ENCODE results near the gene CSNK1A1.
A peak's percentile ranks its signal among the peaks of the same experiment; 100 is the strongest.
"Not testable (repeated sequence)": the region's sequence is repeated elsewhere in the genome, so short reads cannot be mapped to it uniquely, and the experiment has no call there.

Gene CSNK1A1

DNA sequence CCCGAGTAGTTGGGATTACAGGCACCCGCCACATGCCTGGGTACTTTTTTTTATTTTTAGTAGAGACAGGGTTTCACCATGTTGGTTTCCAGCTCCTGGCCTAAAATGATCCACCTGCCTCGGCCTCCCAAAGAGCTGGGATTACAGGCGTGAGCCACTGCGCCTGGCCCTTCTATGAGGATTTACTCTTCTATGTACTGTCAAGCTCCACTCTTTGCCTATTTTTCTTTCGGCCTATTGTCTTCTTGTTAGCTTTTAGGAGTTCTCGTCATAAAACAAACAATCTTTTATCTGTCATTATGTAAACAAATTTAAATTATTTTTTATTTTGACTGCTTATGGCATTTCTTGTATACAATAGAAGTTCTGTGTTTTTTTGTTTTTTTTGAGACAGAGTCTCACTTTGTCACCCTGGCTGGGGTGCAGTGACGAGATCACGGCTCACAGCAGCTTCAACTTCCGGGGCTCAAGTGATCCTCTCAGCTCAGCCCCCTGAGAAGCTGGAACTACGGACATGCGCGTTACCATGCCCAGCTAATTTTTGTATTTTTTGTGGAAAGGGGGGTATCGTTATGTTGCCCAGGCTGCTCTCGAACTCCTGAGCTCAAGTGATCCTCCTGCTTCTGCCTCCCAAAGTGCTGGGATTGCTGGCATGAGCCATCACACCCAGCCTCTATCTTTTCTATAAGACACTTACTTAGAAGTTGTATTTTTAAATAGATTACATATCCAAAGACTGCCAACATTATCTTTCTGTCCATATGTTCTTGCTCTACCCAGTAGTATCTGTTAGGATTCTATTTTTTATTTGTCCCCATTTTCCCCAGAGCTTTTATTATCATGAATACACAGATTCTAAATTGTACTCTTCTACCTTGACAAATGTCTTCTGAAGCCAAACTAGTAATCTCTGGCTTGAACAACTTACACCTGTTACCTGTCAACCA is 29.2 kb downstream of the CSNK1A1 start:
- no peak overlapping the region for H3K4me3 ChIP-seq (ENCODE audit: control insufficient read depth, low read depth, low read length)
- TF ChIP-seq, protein P1, sequence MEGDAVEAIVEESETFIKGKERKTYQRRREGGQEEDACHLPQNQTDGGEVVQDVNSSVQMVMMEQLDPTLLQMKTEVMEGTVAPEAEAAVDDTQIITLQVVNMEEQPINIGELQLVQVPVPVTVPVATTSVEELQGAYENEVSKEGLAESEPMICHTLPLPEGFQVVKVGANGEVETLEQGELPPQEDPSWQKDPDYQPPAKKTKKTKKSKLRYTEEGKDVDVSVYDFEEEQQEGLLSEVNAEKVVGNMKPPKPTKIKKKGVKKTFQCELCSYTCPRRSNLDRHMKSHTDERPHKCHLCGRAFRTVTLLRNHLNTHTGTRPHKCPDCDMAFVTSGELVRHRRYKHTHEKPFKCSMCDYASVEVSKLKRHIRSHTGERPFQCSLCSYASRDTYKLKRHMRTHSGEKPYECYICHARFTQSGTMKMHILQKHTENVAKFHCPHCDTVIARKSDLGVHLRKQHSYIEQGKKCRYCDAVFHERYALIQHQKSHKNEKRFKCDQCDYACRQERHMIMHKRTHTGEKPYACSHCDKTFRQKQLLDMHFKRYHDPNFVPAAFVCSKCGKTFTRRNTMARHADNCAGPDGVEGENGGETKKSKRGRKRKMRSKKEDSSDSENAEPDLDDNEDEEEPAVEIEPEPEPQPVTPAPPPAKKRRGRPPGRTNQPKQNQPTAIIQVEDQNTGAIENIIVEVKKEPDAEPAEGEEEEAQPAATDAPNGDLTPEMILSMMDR (conservative IDR thresholded peaks at IDR 0.05; ENCODE audit: control insufficient read depth, insufficient read depth, low read depth, low read length): no peak
- DNase-seq (ENCODE audit: low read depth): no peak

DNA sequence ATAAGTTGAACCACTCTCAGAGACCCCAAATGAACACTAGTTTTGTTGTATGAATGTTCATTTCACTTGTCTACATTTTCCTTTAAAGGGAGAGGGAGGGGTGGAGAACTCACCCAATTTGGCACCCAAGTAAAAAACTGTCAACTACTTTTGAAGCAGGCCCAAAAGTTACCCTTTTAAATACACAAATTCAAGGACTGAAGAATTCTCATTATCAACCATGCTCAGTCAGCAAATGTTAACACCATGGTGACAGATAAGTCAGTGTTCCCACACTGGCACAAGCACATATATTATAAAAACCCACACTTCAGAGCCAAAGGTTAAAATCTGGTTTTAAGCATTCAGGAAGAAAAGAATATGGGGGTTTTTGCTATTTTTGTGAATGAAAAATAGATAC is 31.6 kb downstream of the CSNK1A1 start:
- TF ChIP-seq, protein P1 (conservative IDR thresholded peaks at IDR 0.05; ENCODE audit: control insufficient read depth, insufficient read depth, low read depth, low read length): no peak
- H3K4me3 ChIP-seq (ENCODE audit: control insufficient read depth, low read depth, low read length): no peak overlapping the region
- DNase-seq (ENCODE audit: low read depth): no peak

DNA sequence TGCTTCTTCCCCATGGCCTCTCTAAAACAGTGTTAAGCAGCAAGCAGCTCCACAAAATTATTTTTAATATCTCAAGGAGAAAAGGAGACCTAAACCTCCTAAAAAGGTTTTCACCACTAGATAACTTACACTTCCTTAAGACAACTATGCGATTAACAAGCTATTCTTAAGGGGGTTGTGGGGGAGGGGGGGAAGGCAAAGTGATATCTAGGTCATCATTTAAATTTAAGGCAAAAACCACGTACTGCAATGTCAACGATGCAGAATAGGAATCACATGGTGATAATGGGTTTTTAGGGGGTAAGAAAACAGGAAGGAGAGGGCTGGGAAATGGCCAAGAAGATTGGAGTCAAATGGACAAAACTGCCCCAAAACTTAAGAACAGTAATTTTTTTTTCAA is 32.6 kb downstream of the CSNK1A1 start:
- TF ChIP-seq, protein P1 (conservative IDR thresholded peaks at IDR 0.05; ENCODE audit: control insufficient read depth, insufficient read depth, low read depth, low read length): no peak
- H3K4me3 ChIP-seq (ENCODE audit: control insufficient read depth, low read depth, low read length): no peak overlapping the region
- DNase-seq (ENCODE audit: low read depth): no peak

DNA sequence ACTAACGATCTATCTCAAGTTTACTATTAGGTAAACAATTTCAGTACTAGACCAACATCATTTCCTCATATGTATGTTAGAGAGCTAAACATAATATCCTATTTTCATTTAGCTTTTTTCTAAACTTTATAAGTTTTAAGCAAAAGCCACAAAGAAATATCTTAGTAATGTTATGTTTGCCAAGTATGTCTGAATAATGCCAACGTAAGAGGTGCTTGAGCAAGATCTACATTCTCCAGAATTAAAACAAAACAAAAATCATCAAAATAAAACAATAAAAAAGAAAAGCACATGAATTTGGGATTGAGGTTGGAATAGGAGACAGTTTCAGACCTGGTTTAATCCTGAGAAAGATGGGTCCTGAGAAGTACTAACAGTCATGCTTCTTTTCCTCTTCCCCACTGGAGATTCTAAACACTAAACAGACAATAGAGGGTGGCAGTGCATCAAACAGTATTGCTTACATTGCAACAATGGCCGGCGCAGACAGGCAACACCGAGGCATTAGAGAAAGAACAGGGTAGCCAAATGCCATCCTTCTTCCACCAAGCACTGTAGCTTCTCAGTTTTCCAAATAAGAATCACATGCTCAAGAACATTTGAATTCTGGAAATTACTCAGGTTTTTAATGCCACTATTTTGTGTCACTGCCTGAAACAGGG is 33.6 kb downstream of the CSNK1A1 start:
- TF ChIP-seq, protein P1 (conservative IDR thresholded peaks at IDR 0.05; ENCODE audit: control insufficient read depth, insufficient read depth, low read depth, low read length): no peak
- no peak overlapping the region for H3K4me3 ChIP-seq (ENCODE audit: control insufficient read depth, low read depth, low read length)
- peak; percentile 25 for DNase-seq (ENCODE audit: low read depth)

DNA sequence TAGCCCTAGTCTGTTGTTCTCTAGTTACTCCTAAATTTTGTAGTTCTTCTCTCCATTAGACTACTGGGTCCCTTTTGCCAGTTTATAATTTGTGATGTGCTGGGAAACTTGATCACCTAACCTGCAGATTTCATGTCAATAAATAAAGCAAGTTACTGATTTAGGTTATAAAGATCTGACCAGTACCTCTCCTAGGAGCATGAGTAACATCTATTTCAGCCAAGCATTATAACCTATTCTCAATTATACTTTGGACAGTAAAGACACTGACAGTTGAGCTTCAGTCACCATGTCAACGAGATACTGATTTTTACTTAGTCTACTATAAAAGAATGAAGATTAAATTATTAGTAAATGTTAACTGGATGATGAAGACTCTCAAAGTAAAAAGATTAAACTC is 36.7 kb downstream of the CSNK1A1 start:
- TF ChIP-seq, protein P1 (conservative IDR thresholded peaks at IDR 0.05; ENCODE audit: control insufficient read depth, insufficient read depth, low read depth, low read length): no peak
- DNase-seq (ENCODE audit: low read depth): no peak
- no peak overlapping the region for H3K4me3 ChIP-seq (ENCODE audit: control insufficient read depth, low read depth, low read length)

DNA sequence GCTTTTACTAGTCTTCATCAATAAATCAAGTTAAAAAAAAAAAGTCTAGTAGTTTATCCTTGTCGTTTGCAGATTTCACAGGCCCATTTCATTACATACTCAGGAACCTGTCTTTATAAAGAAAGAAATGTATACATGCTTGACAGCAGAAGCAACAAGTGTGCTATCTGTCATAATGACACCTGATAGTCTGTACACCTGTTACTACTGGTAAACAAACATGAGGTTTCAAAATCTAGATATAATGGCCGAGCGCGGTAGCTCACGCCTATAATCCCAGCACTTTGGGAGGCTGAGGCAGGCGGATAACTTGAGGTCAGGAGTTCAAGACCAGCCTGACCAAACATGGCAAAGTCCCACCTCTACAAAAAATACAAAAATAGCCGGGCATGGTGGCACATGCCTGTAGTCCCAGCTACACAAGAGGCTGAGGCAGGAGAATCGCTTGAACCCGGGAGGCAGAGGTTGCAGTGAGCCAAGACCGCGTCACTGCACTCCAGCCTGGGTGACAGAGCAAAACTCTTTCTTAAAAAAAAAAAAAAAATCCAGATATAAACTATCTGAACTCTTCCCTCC is 37.8 kb downstream of the CSNK1A1 start:
- not testable (repeated sequence) for H3K4me3 ChIP-seq (ENCODE audit: control insufficient read depth, low read depth, low read length)

DNA sequence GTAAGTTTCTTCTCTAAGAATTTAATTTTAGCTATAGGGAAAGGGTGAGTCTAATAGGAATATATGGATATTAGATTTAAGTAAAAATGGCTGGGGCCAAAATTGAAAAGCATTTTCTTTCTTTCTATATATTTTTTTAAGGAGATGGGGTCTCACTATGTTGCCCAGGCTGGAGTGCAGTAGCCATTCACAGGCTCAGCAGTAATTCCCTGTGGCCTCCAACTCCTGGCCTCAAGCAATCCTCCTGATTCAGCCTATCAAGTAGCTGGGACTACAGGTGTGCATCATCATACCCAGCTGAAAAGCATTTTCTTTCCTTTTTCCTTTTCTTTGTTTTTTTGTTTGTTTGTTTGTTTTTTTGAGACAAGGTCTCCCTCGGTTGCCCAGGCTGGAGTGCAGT is 41.1 kb downstream of the CSNK1A1 start:
- TF ChIP-seq, protein P1 (conservative IDR thresholded peaks at IDR 0.05; ENCODE audit: control insufficient read depth, insufficient read depth, low read depth, low read length): no peak
- DNase-seq (ENCODE audit: low read depth): no peak
- no peak overlapping the region for H3K4me3 ChIP-seq (ENCODE audit: control insufficient read depth, low read depth, low read length)

More for the DNA sequence above, 37.8 kb downstream of the CSNK1A1 start:
- DNase-seq (ENCODE audit: low read depth): not testable (repeated sequence)

Data from fibroblast of mammary gland (primary cell).